Stimulated activated CD4-positive, alpha-beta T cell treated with anti-CD3 and anti-CD28 coated beads, Interleukin-12 subunit alpha, Interleukin-12 subunit beta, amount 100 ng/mL, for 24 hours (primary cell): Measurements from ENCODE around the gene SCGB3A1.

Experiments
- DNase-seq, 2 experiments: peaks; one replicate each; pipeline ENCODE4 v3.0.0-alpha.2; 2020; ENCODE audit warnings: low read depth in 2 of 2

The SCGB3A1 gene

GRCh38 chr5:180591311-180591887 lies at the start of gene SCGB3A1:
TSS of gene SCGB3A1 (minus strand) at chr5:180591499. CDS start at chr5:180591462, 37 bp downstream.
- no peak for DNase-seq

DNA sequence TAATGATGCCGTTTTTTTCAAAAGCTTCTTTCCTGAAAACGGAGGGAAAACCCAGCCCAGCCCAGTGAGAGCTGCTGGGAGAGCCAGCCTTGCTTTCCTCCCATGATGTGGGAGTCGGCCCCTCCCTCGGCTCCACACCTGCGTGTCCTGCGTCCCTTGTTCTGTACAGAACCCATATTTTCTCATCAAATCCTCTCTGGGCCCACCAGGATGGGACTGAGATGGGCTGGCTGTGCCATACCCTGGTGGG lies 49.2 kb upstream of the SCGB3A1 start:
- no peak for DNase-seq

DNA sequence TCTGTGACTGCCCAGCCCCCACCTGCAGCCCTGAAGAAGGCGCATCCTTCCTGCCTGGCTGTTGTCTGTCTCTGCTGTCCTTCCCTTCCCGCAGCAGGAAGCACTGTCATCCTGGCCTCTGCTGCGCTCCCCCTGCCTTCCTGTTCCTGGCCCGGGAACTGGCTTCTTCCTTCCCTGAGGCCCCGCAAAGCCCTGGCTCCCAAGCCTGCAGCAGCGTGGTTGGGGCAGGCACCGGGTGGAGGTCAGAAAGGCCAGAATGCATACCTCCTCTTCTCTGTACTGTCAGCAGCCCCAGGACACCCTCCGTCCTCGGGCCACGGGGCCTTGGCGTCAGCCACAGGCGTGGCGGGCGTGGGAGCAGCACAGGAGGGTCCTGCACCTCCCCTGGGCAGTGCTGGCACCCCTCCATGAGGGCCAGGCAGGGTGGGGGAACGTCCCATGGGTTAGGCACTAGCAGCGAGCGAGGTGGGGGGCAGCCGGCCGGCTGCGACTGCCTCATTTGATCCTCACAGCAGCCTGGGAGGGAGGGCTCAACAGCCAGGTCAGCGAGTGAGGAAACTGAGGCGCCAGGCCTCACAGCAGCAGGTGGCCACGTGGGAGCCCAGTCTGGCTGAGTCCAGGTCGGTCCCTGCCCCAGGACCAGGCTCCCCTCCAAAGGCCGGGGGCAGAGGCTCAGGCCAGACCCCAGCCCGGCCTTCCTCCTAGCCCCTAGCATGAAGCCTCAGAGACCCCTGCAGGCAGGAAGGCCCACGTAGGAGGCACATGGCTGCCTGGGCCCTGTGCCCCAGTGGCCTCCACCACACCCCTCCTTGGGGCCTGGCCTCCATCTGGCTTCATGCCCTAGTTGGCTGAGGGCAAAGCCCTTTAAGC lies 48.7 kb upstream of the SCGB3A1 start:
- no peak for DNase-seq

DNA sequence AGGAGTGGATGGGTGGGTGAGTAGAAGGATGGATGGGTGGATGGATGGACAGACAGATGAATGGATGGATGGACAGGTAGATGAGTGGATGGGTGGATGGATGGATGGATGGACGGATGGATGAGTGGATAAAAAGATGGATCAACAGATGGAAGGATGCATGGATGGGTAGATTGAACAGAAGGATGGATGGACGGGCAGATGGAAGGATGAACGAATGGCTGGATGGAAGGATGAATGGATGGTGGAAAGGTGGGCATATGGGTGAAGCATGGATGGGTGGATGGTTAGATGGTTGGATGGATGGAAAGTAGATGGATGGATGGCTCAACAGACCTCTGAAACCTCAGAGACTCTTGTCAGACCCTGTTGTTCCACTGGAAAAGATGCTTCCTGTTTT lies 48.0 kb upstream of the SCGB3A1 start:
- DNase-seq, result no peak

DNA sequence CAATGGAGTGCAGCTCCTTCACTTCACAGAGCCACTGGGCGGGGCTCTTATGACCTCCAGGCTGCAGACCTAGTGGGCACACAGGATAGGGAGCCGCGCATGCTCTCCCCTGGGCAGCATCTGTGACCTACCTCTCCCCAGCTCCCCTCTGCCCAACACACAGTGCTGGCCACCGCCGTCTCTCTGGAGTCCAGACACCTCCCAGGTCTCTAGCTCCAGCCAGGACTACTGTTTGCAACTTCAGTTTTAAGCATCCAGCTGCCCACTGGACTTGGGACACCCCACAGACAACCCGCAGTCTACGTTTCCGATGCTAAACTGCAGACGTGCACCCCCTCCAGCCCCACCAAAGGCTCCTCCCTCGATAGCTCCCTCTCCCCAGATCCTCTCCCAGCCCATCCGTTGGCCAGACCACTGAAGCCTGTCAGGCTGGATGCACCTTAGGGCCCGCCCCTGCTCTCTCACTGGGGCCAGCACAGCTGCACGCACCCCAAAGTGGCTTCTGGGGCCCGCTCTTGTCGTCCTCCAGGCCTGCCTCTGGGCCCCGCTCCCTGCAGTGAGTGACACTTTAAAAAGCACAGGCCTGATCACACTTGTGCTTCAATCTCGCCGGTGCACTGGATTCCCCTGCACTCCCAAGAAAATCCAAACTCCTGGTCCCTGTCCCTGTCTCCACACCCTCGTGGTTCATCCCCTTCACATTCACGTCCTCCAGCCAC lies 46.8 kb upstream of the SCGB3A1 start:
- DNase-seq, result no peak

DNA sequence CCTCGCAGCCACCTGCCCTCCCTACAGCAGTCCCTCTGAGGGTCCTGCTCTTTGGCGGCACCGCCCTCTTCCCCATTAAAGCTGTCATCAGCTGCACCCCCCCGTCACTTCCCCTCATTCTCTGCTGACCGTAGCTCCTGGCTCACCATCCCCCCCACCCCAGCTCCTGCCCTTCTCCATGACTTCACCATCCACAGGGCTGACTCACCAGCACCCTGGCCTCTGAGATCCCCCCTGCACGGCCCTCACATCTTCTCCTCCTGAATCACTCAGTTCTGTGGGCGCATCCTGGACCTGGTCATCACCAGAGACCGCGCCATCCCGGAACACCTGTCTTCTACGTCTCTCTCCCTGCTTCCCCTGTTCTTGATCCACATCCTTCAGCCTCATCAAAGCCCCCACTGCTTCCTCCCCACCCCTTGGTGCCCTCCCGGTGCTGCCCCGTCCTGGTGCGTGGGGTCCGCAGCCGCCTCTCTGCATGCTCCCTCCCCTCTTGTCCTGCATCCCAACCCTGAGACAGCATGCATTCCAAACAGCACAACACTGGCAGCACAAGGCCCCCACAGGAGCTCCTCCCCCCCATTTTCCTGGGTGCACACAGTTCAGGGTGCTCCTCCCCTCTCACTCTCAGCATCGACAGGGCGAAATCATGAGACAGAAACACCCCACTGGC lies 45.2 kb upstream of the SCGB3A1 start:
- DNase-seq, result no peak

GRCh38 chr5:180636016-180636402 lies 44.7 kb upstream of the SCGB3A1 start:
- DNase-seq, result no peak

- no peak for DNase-seq
These were observed 42.2 kb upstream of the SCGB3A1 start for GRCh38 chr5:180633283-180634177.

DNA sequence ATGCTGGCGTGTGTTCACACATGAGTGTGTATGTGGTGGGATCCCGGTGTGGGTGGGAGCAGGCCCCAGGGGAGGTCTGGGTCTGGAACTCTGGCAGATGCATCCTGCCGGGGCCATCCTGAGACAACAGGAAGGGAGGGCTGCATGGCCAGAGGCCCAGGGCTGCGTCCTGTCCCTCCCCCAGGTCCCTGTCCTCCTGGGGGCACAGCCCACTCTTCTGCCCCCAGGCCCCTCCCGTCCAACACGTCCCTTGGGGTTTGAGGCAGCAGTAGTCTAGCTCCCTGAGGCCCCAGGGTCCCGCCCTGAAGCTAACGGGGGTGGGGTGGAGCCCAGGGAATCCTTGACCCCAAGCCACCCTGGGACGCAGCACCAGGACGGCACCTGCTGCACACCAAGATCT lies 41.5 kb upstream of the SCGB3A1 start:
- DNase-seq, result no peak

- DNase-seq, result no peak
These were observed 40.5 kb upstream of the SCGB3A1 start for GRCh38 chr5:180631549-180632383.

DNA sequence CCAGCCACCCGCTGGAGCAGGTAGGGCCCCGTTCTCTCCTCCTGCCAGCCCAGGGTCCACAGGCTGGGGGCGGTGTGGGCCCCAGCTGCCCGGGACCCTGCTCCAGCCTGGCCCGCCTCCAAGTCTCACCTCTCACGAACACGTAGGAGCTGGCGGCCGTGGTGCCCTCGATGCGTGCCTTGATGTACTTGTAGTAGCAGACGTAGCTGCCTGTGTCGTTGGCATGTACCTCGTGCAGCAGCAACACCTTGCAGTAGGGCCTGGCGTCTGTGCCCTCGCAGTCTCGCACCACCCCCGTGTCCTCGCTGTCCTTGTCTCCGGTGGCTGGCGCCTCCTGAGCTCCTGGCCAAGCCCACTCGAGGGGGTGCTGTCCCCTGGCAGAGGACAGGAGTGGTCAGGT lies 39.1 kb upstream of the SCGB3A1 start:
- no peak for DNase-seq

DNA sequence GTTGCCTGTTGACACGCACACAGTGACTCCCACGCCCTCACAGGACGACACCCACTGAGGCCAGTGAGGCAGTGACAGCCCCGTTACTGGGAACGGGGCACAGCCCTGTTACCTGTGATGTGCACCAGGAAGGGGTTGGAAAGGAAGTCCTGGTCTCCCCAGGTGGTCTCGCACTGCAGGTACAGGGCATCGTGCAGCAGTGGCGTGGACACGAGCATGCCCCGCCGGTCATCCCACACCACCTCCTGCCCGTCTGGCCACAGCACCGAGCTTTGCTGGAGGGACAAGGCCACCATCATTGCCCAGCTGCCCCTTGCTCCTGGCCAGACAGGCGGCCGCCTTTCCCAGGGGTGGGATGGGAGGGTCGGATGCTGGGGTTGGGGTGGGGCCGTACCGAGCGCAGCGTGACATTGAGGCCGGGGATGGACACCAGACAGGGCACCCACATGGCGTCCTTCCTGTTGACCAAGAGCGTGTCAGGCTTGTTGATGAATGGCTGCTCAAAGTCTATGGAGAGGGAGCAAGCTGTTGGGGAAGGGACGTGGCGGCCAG lies 38.6 kb upstream of the SCGB3A1 start:
- no peak for DNase-seq

- no peak for DNase-seq
These were observed 37.8 kb upstream of the SCGB3A1 start for GRCh38 chr5:180628827-180629750.

DNA sequence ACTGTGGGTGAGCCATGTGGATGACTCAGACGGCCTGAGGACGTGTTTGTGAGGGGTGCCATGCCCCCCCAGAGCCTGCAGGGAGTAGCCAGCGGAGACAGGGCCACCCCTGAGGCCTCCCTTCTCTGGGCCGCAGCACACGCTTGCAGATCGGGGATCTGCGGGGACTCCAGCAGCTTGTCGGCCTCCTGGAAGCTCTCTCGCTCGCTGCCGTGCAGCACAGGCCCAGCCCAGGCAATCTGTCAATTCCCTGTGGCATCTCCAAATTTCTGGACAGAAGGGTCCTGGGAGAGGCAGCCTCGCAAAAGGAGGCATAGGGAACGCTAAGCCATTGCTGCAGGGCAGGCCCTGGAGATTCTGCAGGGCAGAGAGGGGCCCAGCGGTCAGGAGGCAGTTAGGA lies 36.9 kb upstream of the SCGB3A1 start:
- DNase-seq, result no peak

DNA sequence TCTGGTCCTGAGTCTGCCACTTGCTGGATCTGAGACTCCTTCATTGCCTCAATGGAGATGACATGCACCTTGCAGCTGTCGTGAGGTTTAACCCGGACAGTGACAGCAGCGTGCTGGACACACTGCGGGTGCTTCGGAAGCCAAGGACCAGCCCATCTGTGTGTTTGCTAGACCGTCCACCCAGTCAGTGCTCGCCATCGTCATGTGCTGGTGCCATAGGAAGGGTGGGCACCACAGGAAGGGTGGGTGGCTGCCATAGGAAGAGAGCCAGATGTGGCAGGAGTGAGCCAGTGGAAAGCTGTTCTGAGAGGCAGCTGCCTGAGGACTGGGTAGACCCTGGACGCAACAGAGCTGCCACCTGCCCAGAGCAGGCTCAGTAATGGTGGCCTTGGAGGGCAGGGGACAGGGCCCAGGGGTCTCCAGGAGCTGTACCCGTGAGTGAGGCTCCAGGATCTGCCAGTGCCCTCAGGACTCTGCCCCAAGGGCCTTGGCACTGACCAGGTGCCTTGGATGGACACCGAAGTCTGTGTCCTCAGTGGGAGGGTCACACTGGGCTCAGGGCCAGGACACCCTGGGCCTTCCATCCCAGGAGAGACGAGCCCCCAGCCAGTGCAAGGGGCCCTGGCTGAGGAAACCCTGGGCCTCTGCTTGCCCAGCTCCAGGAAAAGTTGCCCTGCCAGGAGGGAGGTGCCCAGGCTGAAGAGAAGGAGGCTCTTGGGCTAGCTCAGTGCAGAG lies 36.3 kb upstream of the SCGB3A1 start:
- DNase-seq, result no peak

GRCh38 chr5:180626661-180627385 lies 35.5 kb upstream of the SCGB3A1 start:
- no peak for DNase-seq

DNA sequence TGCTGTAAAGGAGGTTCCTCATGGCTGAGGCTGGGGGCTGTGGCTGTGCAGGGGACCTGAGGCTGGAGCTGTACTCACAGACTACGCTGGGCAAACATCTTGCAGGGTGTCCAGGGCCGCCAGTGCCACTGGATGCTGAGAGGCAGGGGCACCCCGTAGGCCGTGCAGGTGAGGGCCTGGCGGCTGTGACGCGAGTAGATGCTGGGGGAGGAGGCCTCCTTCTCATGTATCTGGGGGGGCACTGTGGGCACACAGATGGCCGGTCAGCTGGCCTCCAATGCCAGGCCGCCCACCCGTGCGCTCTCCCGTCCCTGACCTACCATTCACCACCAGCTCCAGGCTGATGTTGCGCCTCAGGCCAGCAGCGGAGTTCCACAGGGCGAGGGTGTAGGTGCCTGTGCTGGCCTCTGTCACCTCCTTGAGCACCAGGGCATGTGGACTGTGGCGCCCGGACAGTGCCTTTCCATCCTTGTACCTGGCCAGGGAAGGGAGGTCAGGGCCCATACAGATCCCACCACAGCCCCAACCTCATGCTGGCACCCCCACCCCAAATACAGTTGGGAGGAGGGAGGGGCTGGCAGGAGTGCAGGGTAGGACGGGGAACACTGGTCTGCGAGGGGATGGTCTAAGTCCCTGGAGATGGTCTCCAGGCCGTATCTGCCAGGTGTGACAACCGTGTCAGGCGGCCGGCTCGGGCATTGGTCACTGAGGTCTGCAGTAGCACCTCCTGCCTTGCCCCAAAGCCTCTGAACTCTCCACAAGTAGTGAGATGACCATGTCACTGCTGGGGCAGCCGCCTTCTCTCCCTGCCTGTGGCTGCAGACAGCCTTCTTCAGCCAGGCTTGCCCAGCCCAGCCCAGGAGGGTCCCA lies 34.7 kb upstream of the SCGB3A1 start:
- DNase-seq, result no peak
